Ascending aorta (tissue), 2 donors: ENCODE measurements around the gene SYP. TPM values are rescaled to one million over a fixed set of nuclear protein-coding genes. Genes with fewer than 3 reads are reported as not detected.

Source experiments
- DNase-seq, 2 donors: peaks; one replicate each; pipeline ENCODE4 v3.0.0-alpha.2; 2019; ENCODE audit warnings: low spot score in 2 of 2
- H3K27ac ChIP-seq, 2 donors: fragments of 200-600 bp; sonication (generic); one replicate each; pipeline ENCODE4 v1.5.1; 2016 to 2017; ENCODE audit warnings: mild to moderate bottlenecking in 1 of 2
- H3K27me3 ChIP-seq: fragments of 200-600 bp; sonication (generic); one replicate; pipeline ENCODE4 v1.5.1; 2017
- H3K36me3 ChIP-seq, 2 donors: fragments of 200-600 bp; sonication (generic); one replicate each; pipeline ENCODE4 v1.5.1; 2016
- H3K4me1 ChIP-seq, 2 donors: fragments of 200-600 bp; sonication (generic); one replicate each; pipeline ENCODE4 v1.5.1; 2016 to 2017; ENCODE audit warnings: mild to moderate bottlenecking in 1 of 2
- H3K4me3 ChIP-seq, 2 donors: fragments of 200-600 bp; sonication (generic); one replicate each; pipeline ENCODE4 v1.5.1; 2016 to 2017; ENCODE audit warnings: mild to moderate bottlenecking in 1 of 2
- H3K9me3 ChIP-seq, 2 donors: fragments of 200-600 bp; sonication (generic); one replicate each; pipeline ENCODE4 v1.5.1; 2016
- CTCF ChIP-seq, 3 experiments: fragments of 200-600 bp in 2 of 3; fragments of 450-650 bp in 1 of 3; sonication (generic) in 2 of 3; IDR thresholded peaks; one replicate each; pipeline ENCODE4 v1.5.1; 2016 to 2019; ENCODE audit warnings: antibody characterized with exemption in 3 of 3, mild to moderate bottlenecking in 1 of 3, moderate library complexity in 1 of 3
- intact Hi-C: fragments of 100-400 bp; cut with DNase I; formaldehyde crosslinking; loops from one replicate; pipeline ENCODE4 v1.15.1; 2023
- total RNA-seq: library from RNA; depleted of rRNA; stranded (reverse); fragments of >200 nt; gene quantifications from one replicate; pipeline ENCODE4 v1.1.0, GENCODE V29; 2016

SYP gene
- total RNA-seq, 1 donor from 2014 or later, result 0.53 TPM

- Histone ChIP-seq H3K36me3 (peaks cover 10 to 52% of the 10 kb centered on the region in 2 donors), H3K27ac (no peak overlapping the region), H3K4me1 (no peaks in the 10 kb centered on the region), H3K4me3 (no peak overlapping the region), H3K9me3 (no peaks in the 10 kb centered on the region), H3K27me3 (no peaks in the 10 kb centered on the region)
- no peak for DNase-seq
- intact Hi-C loops, result no loop called here
- no peak for TF ChIP-seq CTCF (IDR thresholded peaks at IDR 0.05)
Measured at GRCh38 chrX:49246541-49246940, 46.5 kb upstream of the SYP start.

GRCh38 chrX:49244207-49244606 is 44.2 kb upstream of the SYP start:
- DNase-seq, result no peak
- Histone ChIP-seq H3K36me3 (peaks cover 10 to 47% of the 10 kb centered on the region in 2 donors), H3K4me3 (no peak overlapping the region), H3K4me1 (no peaks in the 10 kb centered on the region), H3K27ac (no peak overlapping the region), H3K27me3 (no peaks in the 10 kb centered on the region), H3K9me3 (no peaks in the 10 kb centered on the region)
- intact Hi-C loops, result no loop called here
- no peak for TF ChIP-seq CTCF (IDR thresholded peaks at IDR 0.05)

- Histone ChIP-seq H3K9me3 (no peaks in the 10 kb centered on the region), H3K4me1 (no peaks in the 10 kb centered on the region), H3K36me3 (peaks cover 10 to 42% of the 10 kb centered on the region in 2 donors), H3K4me3 (no peak overlapping the region), H3K27ac (no peak overlapping the region), H3K27me3 (no peaks in the 10 kb centered on the region)
- no peak for TF ChIP-seq CTCF (IDR thresholded peaks at IDR 0.05)
- no peak for DNase-seq
- intact Hi-C loops, result no loop called here
Measured at GRCh38 chrX:49243166-49243565, 43.2 kb upstream of the SYP start.

- no peak for DNase-seq
- Histone ChIP-seq H3K27me3 (no peaks in the 10 kb centered on the region), H3K27ac (no peak overlapping the region), H3K4me3 (no peak overlapping the region), H3K9me3 (no peaks in the 10 kb centered on the region), H3K4me1 (no peaks in the 10 kb centered on the region), H3K36me3 (peaks cover 10 to 37% of the 10 kb centered on the region in 2 donors)
- no peak for TF ChIP-seq CTCF (IDR thresholded peaks at IDR 0.05)
- intact Hi-C loops, result no loop called here
Measured at GRCh38 chrX:49242545-49243066, 42.6 kb upstream of the SYP start.

GRCh38 chrX:49238735-49239134 is 38.7 kb upstream of the SYP start:
- DNase-seq, result no peak
- TF ChIP-seq CTCF (IDR thresholded peaks at IDR 0.05), result no peak
- Histone ChIP-seq H3K36me3 (peaks cover 0 to 11% of the 10 kb centered on the region in 2 donors), H3K4me3 (no peak overlapping the region), H3K27me3 (no peaks in the 10 kb centered on the region), H3K27ac (no peak overlapping the region), H3K9me3 (no peaks in the 10 kb centered on the region), H3K4me1 (no peaks in the 10 kb centered on the region)
- intact Hi-C loops, result no loop called here

- no peak for TF ChIP-seq CTCF (IDR thresholded peaks at IDR 0.05)
- Histone ChIP-seq H3K4me3 (no peak overlapping the region), H3K9me3 (no peaks in the 10 kb centered on the region), H3K36me3 (no peaks in the 10 kb centered on the region), H3K27ac (no peak overlapping the region), H3K4me1 (no peaks in the 10 kb centered on the region), H3K27me3 (no peaks in the 10 kb centered on the region)
- intact Hi-C loops, result no loop called here
- DNase-seq, result no peak
Measured at GRCh38 chrX:49237060-49237459, 37.1 kb upstream of the SYP start.
